Thoracic aorta (tissue), 2 donors: Measurements from ENCODE around the gene ATG9B. TPM values are rescaled to one million over a fixed set of nuclear protein-coding genes. Genes with fewer than 3 reads are reported as not detected.
A peak's percentile ranks its signal among the peaks of the same experiment; 100 is the strongest.

ENCODE experiments used
- ATAC-seq: fragments of 150-250 bp; one replicate; pipeline ENCODE4 v1.8.0; 2017; ENCODE audit warnings: low read depth; ENCODE audit not compliant: insufficient number of reproducible peaks, low FRiP score
- DNase-seq: peaks from one replicate; pipeline ENCODE4 v3.0.0-alpha.2; 2020; ENCODE audit warnings: low spot score
- H3K27ac ChIP-seq, 2 donors: fragments of 200-600 bp; sonication (generic); 1 replicate in 1 of 2; 2 replicates in 1 of 2; pipeline ENCODE4 v1.5.1; 2016; ENCODE audit warnings: mild to moderate bottlenecking in 2 of 2, moderate library complexity in 2 of 2
- H3K27me3 ChIP-seq: fragments of 200-600 bp; sonication (generic); replicated peaks from 2 replicates; pipeline ENCODE4 v1.6.0; 2016; ENCODE audit warnings: mild to moderate bottlenecking; ENCODE audit not compliant: insufficient read depth
- H3K36me3 ChIP-seq: fragments of 200-600 bp; sonication (generic); one replicate; pipeline ENCODE4 v1.5.1; 2016
- H3K4me1 ChIP-seq, 2 donors: fragments of 200-600 bp; sonication (generic); 1 replicate in 1 of 2; 2 replicates in 1 of 2; pipeline versions ENCODE4 v1.5.1 to v1.6.0; 2016; ENCODE audit warnings: low read depth in 2 of 2, mild to moderate bottlenecking in 1 of 2; ENCODE audit not compliant: control insufficient read depth in 1 of 2
- H3K4me3 ChIP-seq: fragments of 200-600 bp; sonication (generic); 2 replicates; pipeline ENCODE4 v1.5.1; 2016; ENCODE audit warnings: mild to moderate bottlenecking
- H3K9me3 ChIP-seq: fragments of 200-600 bp; sonication (generic); 2 replicates; pipeline ENCODE4 v1.5.1; 2016
- CTCF ChIP-seq: fragments of 200-600 bp; sonication (generic); IDR thresholded peaks from one replicate; pipeline ENCODE4 v1.5.1; 2019; ENCODE audit warnings: antibody characterized with exemption
- total RNA-seq, 2 donors: library from RNA; depleted of rRNA; stranded (reverse); fragments of >200 nt; gene quantifications; one replicate each; pipeline versions ENCODE4 v1.1.0 to v1.2.3, GENCODE V29; 2016

ATG9B gene
- total RNA-seq, 2 donors from 2014 or later: 1.2 TPM; not detected in 1

- H3K4me1 ChIP-seq: peaks cover 12 to 31% of the 10 kb centered on the region in 2 donors
- no peaks in the 10 kb centered on the region for H3K27me3 ChIP-seq
- ATAC-seq (no peak), DNase-seq (no peak)
- H3K36me3 ChIP-seq: no peaks in the 10 kb centered on the region
- H3K4me3 ChIP-seq: peak overlapping the region; percentile 27
- no peak overlapping the region for H3K27ac ChIP-seq
- H3K9me3 ChIP-seq: no peaks in the 10 kb centered on the region
- TF ChIP-seq CTCF: no peak
These were observed 46.7 kb downstream of the ATG9B start for GRCh38 chr7:150977382-150978125.

- H3K9me3 ChIP-seq: no peaks in the 10 kb centered on the region
- no peak for TF ChIP-seq CTCF
- peaks cover 12 to 31% of the 10 kb centered on the region in 2 donors for H3K4me1 ChIP-seq
- no peak overlapping the region for H3K27ac ChIP-seq
- no peaks in the 10 kb centered on the region for H3K36me3 ChIP-seq
- H3K27me3 ChIP-seq: no peaks in the 10 kb centered on the region
- ATAC-seq (no peak), DNase-seq (no peak)
- no peak overlapping the region for H3K4me3 ChIP-seq
These were observed 47.5 kb downstream of the ATG9B start for GRCh38 chr7:150976529-150977381.

- DNase-seq (no peak), ATAC-seq (no peak)
- H3K9me3 ChIP-seq: no peaks in the 10 kb centered on the region
- no peak overlapping the region for H3K27ac ChIP-seq
- H3K27me3 ChIP-seq: no peaks in the 10 kb centered on the region
- H3K4me1 ChIP-seq: peaks cover 12 to 31% of the 10 kb centered on the region in 2 donors
- no peaks in the 10 kb centered on the region for H3K36me3 ChIP-seq
- no peak for TF ChIP-seq CTCF
- H3K4me3 ChIP-seq: no peak overlapping the region
These were observed 48.6 kb downstream of the ATG9B start for GRCh38 chr7:150975536-150976319.

GRCh38 chr7:150974468-150975391 is 49.6 kb downstream of the ATG9B start:
- H3K36me3 ChIP-seq: no peaks in the 10 kb centered on the region
- no peak for DNase-seq
- no peaks in the 10 kb centered on the region for H3K27me3 ChIP-seq
- TF ChIP-seq CTCF: no peak
- H3K4me1 ChIP-seq: peaks cover 12 to 31% of the 10 kb centered on the region in 2 donors
- no peaks in the 10 kb centered on the region for H3K9me3 ChIP-seq
- H3K4me3 ChIP-seq: peak overlapping the region; percentile 52
- ATAC-seq: no peak
- no peak overlapping the region for H3K27ac ChIP-seq
